K562 (cell line): ENCODE data around the gene EME1. TPM values are rescaled to one million over a fixed set of nuclear protein-coding genes. Genes with fewer than 3 reads are reported as not detected.
A peak's percentile ranks its signal among the peaks of the same experiment; 100 is the strongest.

Experiments
- ATAC-seq: fragments of 200-7000 bp; cut with Tn5 transposase; 3 replicates; pipeline ENCODE4 v1.9.1; 2020; ENCODE audit warnings: moderate library complexity
- BruUV-seq: library from RNA; stranded (reverse); fragments of 400-500 nt; replicated peaks from 2 replicates; lab custom pipeline; 2021; lab: Mats Ljungman, UMichigan
- CTCF ChIA-PET: fragments of 300-600 bp; formaldehyde crosslinking; extraction: SDS; loops from one replicate; lab custom pipeline; 2021; ENCODE audit warnings: low intra/inter-chr PET ratio; lab: Yijun Ruan, JAX
- POLR2A ChIA-PET: fragments of 300-600, 350-650 bp; sonication (Branson Sonifier 250); formaldehyde crosslinking; extraction: SDS; loops from one replicate; lab custom pipeline; 2021; ENCODE audit warnings: antibody characterized with exemption, inconsistent platforms; lab: Yijun Ruan, JAX
- DNase-seq, 4 experiments: peaks; one replicate each; pipeline versions ENCODE4 v3.0.0 to v3.0.0-alpha.2; 2011 to 2018; ENCODE audit warnings: low spot score in 3 of 4, mixed read lengths in 3 of 4; ENCODE audit errors: extremely low read depth in 1 of 4
- FAIRE-seq: peaks from 2 replicates; lab custom pipeline; 2011; peaks lifted over from hg19 to GRCh38; lab: Jason Lieb, UNC
- H2AFZ ChIP-seq: 2 replicates; pipeline ENCODE4 v1.6.0; 2011; ENCODE audit warnings: low read depth, low read length, control low read depth, inconsistent platforms
- H3K27ac ChIP-seq: fragments of 200-600 bp; 3 replicates; pipeline ENCODE4 v1.8.0; 2011; ENCODE audit warnings: low read depth, mild to moderate bottlenecking, control low read depth, inconsistent platforms, low read length, moderate library complexity, mixed read lengths; ENCODE audit errors: extremely low read depth
- H3K27me3 ChIP-seq, 2 experiments: fragments of 300-600 bp in 1 of 2; 2 replicates in 1 of 2; 3 replicates in 1 of 2; pipeline versions ENCODE4 v1.6.0 to v1.8.0; 2011; ENCODE audit warnings: inconsistent platforms in 2 of 2, low read length in 2 of 2, mild to moderate bottlenecking in 1 of 2, mixed read lengths in 1 of 2, moderate library complexity in 1 of 2; ENCODE audit not compliant: control insufficient read depth in 2 of 2, insufficient read depth in 2 of 2
- H3K36me3 ChIP-seq: fragments of 300-600 bp; 3 replicates; pipeline ENCODE4 v1.8.0; 2011; ENCODE audit warnings: mild to moderate bottlenecking, low read length, inconsistent platforms; ENCODE audit not compliant: control insufficient read depth, insufficient read depth
- H3K4me1 ChIP-seq, 2 experiments: fragments of 200-600 bp in 1 of 2; replicated peaks in 1 of 2; 2 replicates in 1 of 2; 3 replicates in 1 of 2; pipeline versions ENCODE4 v1.5.1 to v1.8.0; 2011; ENCODE audit warnings: inconsistent platforms in 2 of 2, low read length in 2 of 2, mild to moderate bottlenecking in 1 of 2, mixed read lengths in 1 of 2, moderate library complexity in 1 of 2; ENCODE audit not compliant: control insufficient read depth in 2 of 2, insufficient read depth in 2 of 2
- H3K4me2 ChIP-seq: 2 replicates; pipeline ENCODE4 v1.6.1; 2011; ENCODE audit warnings: low read length, control low read depth, inconsistent platforms, mixed read lengths; ENCODE audit not compliant: insufficient read depth
- H3K4me3 ChIP-seq: fragments of 200-600 bp; sonication (generic), shearing (Covaris generic); 2 replicates; pipeline ENCODE4 v1.5.1; 2016; ENCODE audit warnings: control low read depth, inconsistent platforms
- H3K79me2 ChIP-seq: fragments of 200-600 bp; 3 replicates; pipeline ENCODE4 v1.8.0; 2011; ENCODE audit warnings: low read length, inconsistent platforms; ENCODE audit not compliant: control insufficient read depth, insufficient read depth
- H3K9ac ChIP-seq, 2 experiments: 2 replicates each; pipeline versions ENCODE4 v1.6.0 to v1.6.1; 2011; ENCODE audit warnings: low read depth in 2 of 2, low read length in 2 of 2, control low read depth in 1 of 2, inconsistent platforms in 1 of 2, mild to moderate bottlenecking in 1 of 2, mixed read lengths in 1 of 2; ENCODE audit not compliant: insufficient read depth in 1 of 2
- H3K9me1 ChIP-seq: one replicate; pipeline ENCODE4 v1.6.0; 2011; ENCODE audit warnings: inconsistent platforms, mild to moderate bottlenecking, low read length, moderate library complexity; ENCODE audit not compliant: control insufficient read depth, insufficient read depth
- H3K9me3 ChIP-seq: replicated peaks from 2 replicates; pipeline ENCODE4 v1.5.1; 2011; ENCODE audit warnings: low read depth, low read length, inconsistent platforms; ENCODE audit not compliant: control insufficient read depth, insufficient read depth
- H4K20me1 ChIP-seq: replicated peaks from 2 replicates; pipeline ENCODE4 v1.6.1; 2011; ENCODE audit warnings: low read length, inconsistent platforms, mixed read lengths; ENCODE audit not compliant: control insufficient read depth, insufficient read depth
- CEBPB ChIP-seq: fragments of 450-650 bp; IDR thresholded peaks from 2 replicates; pipeline ENCODE4 v1.6.1; 2016; ENCODE audit warnings: missing genetic modification characterization, missing compliant biosample characterization
- CEBPG ChIP-seq, 3 experiments: fragments of 200-800 bp in 1 of 3; sonication (Bioruptor generic) in 1 of 3; sonication (generic) in 1 of 3; formaldehyde crosslinking in 1 of 3; IDR thresholded peaks in 2 of 3; conservative IDR thresholded peaks in 1 of 3; 2 replicates each; pipeline versions ENCODE4 v1.6.1 to v1.8.0; 2016 to 2022; ENCODE audit warnings: missing compliant biosample characterization in 2 of 3, missing genetic modification characterization in 2 of 3, mild to moderate bottlenecking in 1 of 3, missing genetic modification reagents in 1 of 3
- MAX ChIP-seq: sonication (generic); formaldehyde crosslinking; IDR thresholded peaks from 2 replicates; pipeline ENCODE4 v1.9.0; 2022; ENCODE audit warnings: mild to moderate bottlenecking, missing genetic modification reagents
- USF1 ChIP-seq: sonication (generic); formaldehyde crosslinking; IDR thresholded peaks from 2 replicates; pipeline ENCODE4 v1.9.0; 2022; ENCODE audit warnings: mild to moderate bottlenecking, missing genetic modification reagents
- ZNF589 ChIP-seq: fragments of 200-800 bp; sonication (Bioruptor generic); IDR thresholded peaks from 2 replicates; pipeline ENCODE4 v1.6.1; 2016; ENCODE audit warnings: low read depth, missing genetic modification characterization, missing compliant biosample characterization
- WGBS: fragments of 100-300 bp; shearing (Covaris generic); methylation state at CpG from one replicate; pipeline ENCODE4 v1.1.6; 2016; ENCODE audit warnings: low coverage, mixed read lengths; ENCODE audit not compliant: insufficient coverage; ENCODE audit errors: missing lambda C conversion rate; 5-methylcytosine and 5-hydroxymethylcytosine counted together
- in situ Hi-C: fragments of 300-500 bp; cut with MboI; formaldehyde crosslinking; loops from 4 replicates; pipeline ENCODE4 v1.15.0; 2018; ENCODE audit warnings: inconsistent platforms, mixed read lengths
- intact Hi-C: fragments of 100-400 bp; cut with micrococcal nuclease; formaldehyde crosslinking; loops from 2 replicates; pipeline ENCODE4 v1.14.2; 2022
- polyA plus RNA-seq, 8 experiments: library from polyadenylated mRNA; depleted of rRNA in 4 of 8; stranded (reverse) in 5 of 8; unstranded in 3 of 8; fragments of >200 nt; fragmentation: Nextera tagmentation in 2 of 8; fragmentation: Illumina TruSeq in 1 of 8; extraction: Ambion mirVana in 2 of 8; extraction: Trizol in 1 of 8; gene quantifications; 2 replicates each; pipeline versions ENCODE4 v1.2.1 to v1.2.3, GENCODE V29; 2011 to 2014; ENCODE audit warnings: inconsistent platforms in 1 of 8, missing spikeins in 1 of 8
- total RNA-seq, 7 experiments: library from RNA; depleted of rRNA in 6 of 7; stranded (reverse); fragments of >200 nt in 6 of 7; fragmentation: Illumina TruSeq in 2 of 7; extraction: Trizol in 2 of 7; gene quantifications; 2 replicates each; pipeline versions ENCODE4 v1.2.1 to v1.2.3, GENCODE V29; 2011 to 2021; ENCODE audit warnings: low replicate concordance in 1 of 7

EME1 gene
- total and polyA plus RNA-seq, 9 of the 15 experiments (the other 6 are each of a cell fraction or from before 2014, with no cell fraction given), result 14.6 to 44.1 (median 24.0) TPM

GRCh38 chr17:50420419-50421112 is 47.5 kb downstream of the EME1 start:
- DNase-seq, result no peak
- H3K9ac ChIP-seq, result no peak overlapping the region
- H3K4me1 ChIP-seq, result peaks cover 20% of the 10 kb centered on the region in 2 experiments
- no peak overlapping the region for H3K4me3 ChIP-seq
- 91% methylated on average over 6 of the region's 6 CpGs for WGBS
- no TSS peak for BruUV-seq
- H3K27ac ChIP-seq, result no peak overlapping the region; the same call in 2 of the 3 replicates
- TF ChIP-seq MAX (CRISPR knock-in tag), result no peak
- TF ChIP-seq CEBPB (tag), result peak; percentile 82
- no peak for TF ChIP-seq CEBPG (CRISPR knock-in tag; IDR thresholded peaks at IDR 0.05)
- peak in 1 of 2 experiments; percentile 30; a peak in 1 of 4 replicates for TF ChIP-seq CEBPG (tag; conservative IDR thresholded peaks at IDR 0.05 in 1 of 2, IDR thresholded peaks at IDR 0.05 in 1 of 2)
- no peak for TF ChIP-seq USF1 (CRISPR knock-in tag)
- TF ChIP-seq ZNF589 (CRISPR knock-in tag), result 0 out of 2 replicates have a peak, but pooled peaks have one; percentile 20
- TF ChIP-seq, all 486 proteins: peak for 3
- FAIRE-seq (no peak), ATAC-seq (no peak)
- Histone ChIP-seq H3K79me2 (no peaks in the 10 kb centered on the region), H2AFZ (peak overlapping the region; percentile 86), H3K9me3 (no peaks in the 10 kb centered on the region), H3K9me1 (no peaks in the 10 kb centered on the region), H3K36me3 (no peaks in the 10 kb centered on the region), H4K20me1 (no peaks in the 10 kb centered on the region), H3K4me2 (no peak overlapping the region; the same call in 1 of the 2 replicates), H3K27me3 (no peaks in the 10 kb centered on the region)
- POLR2A ChIA-PET, result interaction anchor here (0.6 to 1.8 kb wide), 3 partner anchors 9 to 24 kb away, joined by 3 to 5 read pairs (median 4); partner anchors contain the start of gene LRRC59
- intact Hi-C loops, result no loop called here
- in situ Hi-C loops, result no loop called here
- CTCF ChIA-PET, result no interaction called here
